ENCODE measurements around the gene TSC2. TPM values are rescaled to one million over a fixed set of nuclear protein-coding genes. Genes with fewer than 3 reads are reported as not detected.

TSC2 gene
- total RNA-seq, 1 experiment from 2014 or later: 134 TPM

GRCh38 chr16:2037115-2037514 is 10.7 kb upstream of the TSC2 start:
- TF ChIP-seq ESRRA (CRISPR knock-in tag; IDR thresholded peaks at IDR 0.05; ENCODE audit: borderline replicate concordance) (no peak), ETV6 (CRISPR knock-in tag; IDR thresholded peaks at IDR 0.05) (no peak), NR3C1 (CRISPR knock-in tag; conservative IDR thresholded peaks at IDR 0.05; ENCODE audit: low read depth) (no peak)
- ChIA-PET CTCF (interaction anchor here (1.4 kb wide), 1 partner anchor 103 kb away, joined by 4 read pairs; no protein-coding TSS in a partner anchor), POLR2A (no interaction called here)
- no peak overlapping the region for H3K27ac Mint-ChIP-seq
- no peak overlapping the region for H3K4me3 Mint-ChIP-seq
- no peaks in the 10 kb centered on the region for H3K4me1 Mint-ChIP-seq
- no peak for ATAC-seq
- no peak for DNase-seq (ENCODE audit: low spot score)
- H3K9me3 Mint-ChIP-seq: no peaks in the 10 kb centered on the region
- H3K27me3 Mint-ChIP-seq (ENCODE audit: low read depth): no peaks in the 10 kb centered on the region
- no peaks in the 10 kb centered on the region for H3K36me3 Mint-ChIP-seq

DNA sequence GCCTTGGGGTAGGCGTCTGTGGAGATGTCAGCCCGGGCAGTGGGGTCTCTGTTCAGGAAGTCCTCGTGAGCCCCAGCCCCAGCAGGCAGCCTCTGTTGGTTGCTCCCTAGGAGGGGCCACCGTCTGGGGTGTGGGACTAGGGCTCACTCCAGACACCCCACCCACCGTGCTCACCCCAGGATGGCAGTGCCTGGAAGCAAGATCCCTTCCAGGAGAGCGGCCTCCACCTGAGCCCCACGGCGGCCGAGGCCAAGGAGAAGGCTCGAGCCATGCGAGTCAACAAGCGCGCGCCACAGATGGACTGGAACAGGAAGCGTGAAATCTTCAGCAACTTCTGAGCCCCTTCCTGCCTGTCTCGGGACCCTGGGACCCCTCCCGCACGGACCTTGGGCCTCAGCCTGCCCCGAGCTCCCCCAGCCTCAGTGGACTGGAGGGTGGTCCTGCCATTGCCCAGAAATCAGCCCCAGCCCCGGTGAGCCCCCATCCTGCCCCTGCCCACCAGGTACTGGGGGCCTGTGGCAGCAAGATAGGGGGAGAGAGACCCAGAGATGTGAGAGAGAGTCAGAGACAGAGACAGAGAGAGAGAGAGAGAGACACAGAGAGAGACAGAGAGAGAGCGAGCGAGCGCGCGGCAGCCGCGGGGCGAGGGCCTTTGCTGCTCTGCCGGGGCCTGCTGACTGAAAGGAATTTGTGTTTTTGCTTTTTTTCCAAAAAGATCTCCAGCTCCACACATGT is 10.0 kb upstream of the TSC2 start:
- H3K4me3 Mint-ChIP-seq: no peak overlapping the region
- H3K27ac Mint-ChIP-seq: peak overlapping the region; percentile 74; the same call in 1 of the 2 replicates
- H3K36me3 Mint-ChIP-seq: no peaks in the 10 kb centered on the region
- no peak for DNase-seq (ENCODE audit: low spot score)
- TF ChIP-seq HMGXB4 (CRISPR knock-in tag; IDR thresholded peaks at IDR 0.05) (no peak), TP53 (CRISPR knock-in tag; IDR thresholded peaks at IDR 0.05) (no peak), ZBTB21 (CRISPR knock-in tag; IDR thresholded peaks at IDR 0.05; ENCODE audit: borderline replicate concordance) (no peak), FOXP4 (CRISPR knock-in tag; IDR thresholded peaks at IDR 0.05) (no peak), ZNF671 (CRISPR knock-in tag; IDR thresholded peaks at IDR 0.05) (no peak), CBFB (CRISPR knock-in tag; IDR thresholded peaks at IDR 0.05; ENCODE audit: low read depth) (no peak)
- TF ChIP-seq, protein P1, sequence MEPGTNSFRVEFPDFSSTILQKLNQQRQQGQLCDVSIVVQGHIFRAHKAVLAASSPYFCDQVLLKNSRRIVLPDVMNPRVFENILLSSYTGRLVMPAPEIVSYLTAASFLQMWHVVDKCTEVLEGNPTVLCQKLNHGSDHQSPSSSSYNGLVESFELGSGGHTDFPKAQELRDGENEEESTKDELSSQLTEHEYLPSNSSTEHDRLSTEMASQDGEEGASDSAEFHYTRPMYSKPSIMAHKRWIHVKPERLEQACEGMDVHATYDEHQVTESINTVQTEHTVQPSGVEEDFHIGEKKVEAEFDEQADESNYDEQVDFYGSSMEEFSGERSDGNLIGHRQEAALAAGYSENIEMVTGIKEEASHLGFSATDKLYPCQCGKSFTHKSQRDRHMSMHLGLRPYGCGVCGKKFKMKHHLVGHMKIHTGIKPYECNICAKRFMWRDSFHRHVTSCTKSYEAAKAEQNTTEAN (CRISPR knock-in tag; IDR thresholded peaks at IDR 0.05): no peak
- ChIA-PET CTCF (interaction anchor here (0.6 to 1.4 kb wide), 3 partner anchors 14 to 103 kb away, joined by 3 to 4 read pairs (median 3); no protein-coding TSS in a partner anchor), POLR2A (no interaction called here)
- no peaks in the 10 kb centered on the region for H3K27me3 Mint-ChIP-seq (ENCODE audit: low read depth)
- no peaks in the 10 kb centered on the region for H3K4me1 Mint-ChIP-seq
- ATAC-seq: no peak
- no peaks in the 10 kb centered on the region for H3K9me3 Mint-ChIP-seq

DNA sequence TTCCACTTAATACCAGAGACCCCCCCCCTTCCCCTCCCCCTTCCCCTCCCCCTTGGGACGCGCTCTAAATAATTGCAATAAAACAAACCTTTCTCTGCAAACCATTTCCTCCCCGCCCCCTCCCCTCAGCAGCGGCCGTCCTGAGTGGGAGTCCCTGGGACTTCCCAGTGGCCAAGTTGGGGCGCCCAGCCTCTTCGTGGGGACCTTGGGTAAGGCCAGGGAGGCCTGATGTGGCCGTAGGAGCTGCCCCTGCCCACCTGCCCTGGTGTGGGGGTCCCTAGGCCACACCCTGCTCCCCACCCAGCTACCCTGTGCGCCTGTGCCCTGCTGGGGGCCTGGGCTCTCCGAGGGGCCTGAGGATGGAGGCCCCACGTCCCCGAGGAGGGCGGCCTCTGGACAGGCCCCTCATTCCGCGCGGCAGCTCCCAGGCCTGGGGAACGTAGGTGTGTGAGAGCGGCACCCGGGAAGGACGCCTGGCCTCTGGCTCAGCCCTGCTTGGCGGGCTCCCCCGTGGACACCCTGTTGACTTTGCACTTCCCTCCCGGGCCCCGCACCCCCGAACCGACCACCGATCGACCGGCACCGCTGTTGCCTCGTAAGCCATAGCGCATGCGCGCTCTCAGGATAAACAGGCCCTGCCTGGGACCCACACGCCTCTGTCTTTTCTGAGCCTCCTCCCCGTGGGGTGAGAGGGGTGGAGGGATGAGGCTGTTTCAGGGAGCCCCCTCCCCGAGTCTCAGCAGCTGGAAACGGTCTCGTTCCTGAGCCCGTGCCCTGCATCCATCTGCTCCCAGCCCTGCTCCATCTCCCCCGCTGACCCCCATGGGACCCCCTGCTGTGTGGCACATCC is 9.2 kb upstream of the TSC2 start:
- Mint-ChIP-seq H3K9me3 (no peaks in the 10 kb centered on the region), H3K4me1 (no peaks in the 10 kb centered on the region), H3K36me3 (no peaks in the 10 kb centered on the region; the same call in 1 of the 2 replicates), H3K4me3 (no peak overlapping the region), H3K27me3 (ENCODE audit: low read depth) (no peaks in the 10 kb centered on the region), H3K27ac (no peak overlapping the region; the same call in 1 of the 2 replicates)
- ChIA-PET CTCF (interaction anchor here (0.9 to 3.0 kb wide), 3 partner anchors 15 to 35 kb away, joined by 3 to 11 read pairs (median 4); no protein-coding TSS in a partner anchor), POLR2A (no interaction called here)
- DNase-seq (ENCODE audit: low spot score): no peak
- no peak for TF ChIP-seq ZNF317 (CRISPR knock-in tag; IDR thresholded peaks at IDR 0.05; ENCODE audit: borderline replicate concordance, low read depth)
- TF ChIP-seq, protein P2, sequence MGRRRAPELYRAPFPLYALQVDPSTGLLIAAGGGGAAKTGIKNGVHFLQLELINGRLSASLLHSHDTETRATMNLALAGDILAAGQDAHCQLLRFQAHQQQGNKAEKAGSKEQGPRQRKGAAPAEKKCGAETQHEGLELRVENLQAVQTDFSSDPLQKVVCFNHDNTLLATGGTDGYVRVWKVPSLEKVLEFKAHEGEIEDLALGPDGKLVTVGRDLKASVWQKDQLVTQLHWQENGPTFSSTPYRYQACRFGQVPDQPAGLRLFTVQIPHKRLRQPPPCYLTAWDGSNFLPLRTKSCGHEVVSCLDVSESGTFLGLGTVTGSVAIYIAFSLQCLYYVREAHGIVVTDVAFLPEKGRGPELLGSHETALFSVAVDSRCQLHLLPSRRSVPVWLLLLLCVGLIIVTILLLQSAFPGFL (CRISPR knock-in tag; IDR thresholded peaks at IDR 0.05; ENCODE audit: borderline replicate concordance): no peak
- TF ChIP-seq FOXP1 (CRISPR knock-in tag; IDR thresholded peaks at IDR 0.05; ENCODE audit: borderline replicate concordance): no peak
- ATAC-seq: no peak
